Activated CD4-positive, alpha-beta T cell treated with anti-CD3 and anti-CD28 coated beads for 24 hours (primary cell): ENCODE measurements around the gene FURIN.
"Not testable (repeated sequence)": the region's sequence is repeated elsewhere in the genome, so short reads cannot be mapped to it uniquely, and the experiment has no call there.

Experiments used
- DNase-seq, 2 donors: peaks; one replicate each; pipeline ENCODE4 v3.0.0-alpha.2; 2020; ENCODE audit warnings: low read depth in 2 of 2

Gene FURIN

GRCh38 chr15:90868261-90868689 is at the start of gene FURIN:
Gene FURIN (plus strand): TSS chr15:90868588. CDS start chr15:90875741, 7,153 bp downstream.
- DNase-seq, result no peak

GRCh38 chr15:90819390-90819789 is 49.0 kb upstream of the FURIN start:
- no peak for DNase-seq

- no peak for DNase-seq
Observed at GRCh38 chr15:90819850-90820249, 48.5 kb upstream of the FURIN start.

- no peak for DNase-seq
Observed at GRCh38 chr15:90820481-90820880, 47.9 kb upstream of the FURIN start.

GRCh38 chr15:90822204-90822955 is 46.0 kb upstream of the FURIN start:
- no peak for DNase-seq

- DNase-seq, result no peak
Observed at GRCh38 chr15:90823455-90823974, 44.9 kb upstream of the FURIN start.

- DNase-seq, result not testable (repeated sequence)
Observed at GRCh38 chr15:90825115-90825899, 43.1 kb upstream of the FURIN start.

GRCh38 chr15:90826206-90826885 is 42.0 kb upstream of the FURIN start:
- not testable (repeated sequence) for DNase-seq

- no peak for DNase-seq
Observed at GRCh38 chr15:90826886-90827435, 41.4 kb upstream of the FURIN start.

GRCh38 chr15:90828111-90828510 is 40.3 kb upstream of the FURIN start:
- DNase-seq, result no peak

- DNase-seq, result no peak
Observed at GRCh38 chr15:90829126-90829525, 39.3 kb upstream of the FURIN start.

GRCh38 chr15:90829942-90830440 is 38.4 kb upstream of the FURIN start:
- DNase-seq, result peak in 1 of 2 donors; percentile 48

- DNase-seq, result no peak
Observed at GRCh38 chr15:90834626-90835025, 33.8 kb upstream of the FURIN start.

- no peak for DNase-seq
Observed at GRCh38 chr15:90836296-90836871, 32.0 kb upstream of the FURIN start.

GRCh38 chr15:90837094-90837493 is 31.3 kb upstream of the FURIN start:
- DNase-seq, result no peak

GRCh38 chr15:90838139-90838538 is 30.2 kb upstream of the FURIN start:
- peak; percentile 68 to 84 for DNase-seq

- DNase-seq, result no peak
Observed at GRCh38 chr15:90838544-90838943, 29.8 kb upstream of the FURIN start.

GRCh38 chr15:90839187-90840071 is 29.0 kb upstream of the FURIN start:
- no peak for DNase-seq

GRCh38 chr15:90840157-90840855 is 28.1 kb upstream of the FURIN start:
- DNase-seq, result no peak

- no peak for DNase-seq
Observed at GRCh38 chr15:90840954-90841353, 27.4 kb upstream of the FURIN start.
